Body of pancreas (tissue), 4 donors: ENCODE measurements around the gene ANKRD45.

Experiments
- POLR2A ChIP-seq, 3 donors: fragments of 450-650 bp; IDR thresholded peaks; one replicate each; pipeline ENCODE4 v1.6.1; 2016; ENCODE audit warnings: antibody characterized with exemption in 3 of 3, mild to moderate bottlenecking in 2 of 3
- TF ChIP-seq, protein P1 (sequence below), 7 experiments: fragments of 450-650 bp in 4 of 7; fragments of 200-600 bp in 3 of 7; sonication (generic) in 3 of 7; IDR thresholded peaks; one replicate each; pipeline ENCODE4 v1.5.1; 2016 to 2019; ENCODE audit warnings: antibody characterized with exemption in 7 of 7

DNA sequence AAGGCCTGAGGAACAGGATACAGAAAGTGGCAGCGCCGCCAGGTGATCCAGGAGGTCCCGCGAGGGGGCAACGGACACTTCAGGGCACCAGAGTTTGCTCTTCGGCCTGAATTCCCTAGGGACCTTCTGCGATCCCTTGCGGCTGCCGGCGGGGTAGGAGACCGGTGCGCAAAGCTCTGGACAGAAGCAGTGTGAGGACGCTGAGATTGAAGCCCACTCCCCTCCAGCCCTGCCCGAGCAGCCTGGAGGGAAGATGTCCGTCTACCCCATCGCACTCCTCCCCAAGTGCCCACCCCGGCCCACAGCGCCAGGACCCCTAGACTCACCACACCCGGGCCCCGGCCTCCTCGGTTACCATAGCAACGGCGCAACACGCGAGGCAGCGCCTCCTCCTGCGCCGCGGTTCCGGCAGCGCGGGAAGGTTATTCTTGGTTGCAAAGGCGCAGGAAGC lies at the start of gene ANKRD45:
- TF ChIP-seq, protein P1, sequence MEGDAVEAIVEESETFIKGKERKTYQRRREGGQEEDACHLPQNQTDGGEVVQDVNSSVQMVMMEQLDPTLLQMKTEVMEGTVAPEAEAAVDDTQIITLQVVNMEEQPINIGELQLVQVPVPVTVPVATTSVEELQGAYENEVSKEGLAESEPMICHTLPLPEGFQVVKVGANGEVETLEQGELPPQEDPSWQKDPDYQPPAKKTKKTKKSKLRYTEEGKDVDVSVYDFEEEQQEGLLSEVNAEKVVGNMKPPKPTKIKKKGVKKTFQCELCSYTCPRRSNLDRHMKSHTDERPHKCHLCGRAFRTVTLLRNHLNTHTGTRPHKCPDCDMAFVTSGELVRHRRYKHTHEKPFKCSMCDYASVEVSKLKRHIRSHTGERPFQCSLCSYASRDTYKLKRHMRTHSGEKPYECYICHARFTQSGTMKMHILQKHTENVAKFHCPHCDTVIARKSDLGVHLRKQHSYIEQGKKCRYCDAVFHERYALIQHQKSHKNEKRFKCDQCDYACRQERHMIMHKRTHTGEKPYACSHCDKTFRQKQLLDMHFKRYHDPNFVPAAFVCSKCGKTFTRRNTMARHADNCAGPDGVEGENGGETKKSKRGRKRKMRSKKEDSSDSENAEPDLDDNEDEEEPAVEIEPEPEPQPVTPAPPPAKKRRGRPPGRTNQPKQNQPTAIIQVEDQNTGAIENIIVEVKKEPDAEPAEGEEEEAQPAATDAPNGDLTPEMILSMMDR (IDR thresholded peaks at IDR 0.05), result no peak
- TF ChIP-seq POLR2A (IDR thresholded peaks at IDR 0.05), result no peak
